HG03521 (cell line): ENCODE results near the gene CGB2.
"Not testable (repeated sequence)": the region's sequence is repeated elsewhere in the genome, so short reads cannot be mapped to it uniquely, and the experiment has no call there.

Experiments
- ATAC-seq: cut with Tn5 transposase; IDR thresholded peaks from one replicate; pipeline ENCODE4 v1.9.1; 2021; ENCODE audit warnings: mild to moderate bottlenecking, moderate library complexity; ENCODE audit not compliant: unreplicated experiment

The CGB2 gene

GRCh38 chr19:49030323-49030722 lies 1.4 kb upstream of the CGB2 start:
- not testable (repeated sequence) for ATAC-seq

GRCh38 chr19:49036815-49037214 lies 5.1 kb downstream of the CGB2 start, which contains the start of gene CGB1:
Gene CGB1 (minus strand): TSS chr19:49036895. CDS start chr19:49036711, 184 bp downstream.
- not testable (repeated sequence) for ATAC-seq

GRCh38 chr19:49038111-49038510 lies 6.4 kb downstream of the CGB2 start:
- ATAC-seq = not testable (repeated sequence)

GRCh38 chr19:49038557-49039276 lies 7.0 kb downstream of the CGB2 start:
- ATAC-seq = not testable (repeated sequence)

- ATAC-seq = not testable (repeated sequence)
These were observed 8.0 kb downstream of the CGB2 start for GRCh38 chr19:49039736-49040135.

GRCh38 chr19:49042177-49042576 lies 10.5 kb downstream of the CGB2 start:
- no peak for ATAC-seq

- ATAC-seq = not testable (repeated sequence)
These were observed 11.0 kb downstream of the CGB2 start for GRCh38 chr19:49042666-49043065.

- not testable (repeated sequence) for ATAC-seq
These were observed 11.9 kb downstream of the CGB2 start, which contains the start of gene CGB5 for GRCh38 chr19:49043548-49043947. Gene CGB5 (plus strand): TSS chr19:49043848. CDS start chr19:49044210, 362 bp downstream.

GRCh38 chr19:49049011-49049410 lies 17.3 kb downstream of the CGB2 start, which contains the start of gene CGB8:
Gene CGB8 (minus strand): TSS chr19:49049111. CDS start chr19:49048739, 372 bp downstream.
- not testable (repeated sequence) for ATAC-seq

GRCh38 chr19:49049834-49050233 lies 18.1 kb downstream of the CGB2 start:
- ATAC-seq = not testable (repeated sequence)

- not testable (repeated sequence) for ATAC-seq
These were observed 18.8 kb downstream of the CGB2 start for GRCh38 chr19:49050376-49051033.

GRCh38 chr19:49056101-49056901 lies 24.6 kb downstream of the CGB2 start:
- no peak for ATAC-seq

- ATAC-seq = not testable (repeated sequence)
These were observed 25.4 kb downstream of the CGB2 start for GRCh38 chr19:49056902-49057596.

- ATAC-seq = no peak
These were observed 26.0 kb downstream of the CGB2 start, which contains the start of gene CGB7 for GRCh38 chr19:49057636-49058234. Gene CGB7 (minus strand): TSS chr19:49057749. CDS start chr19:49055375, 2,374 bp downstream.

GRCh38 chr19:49058562-49058961 lies 26.9 kb downstream of the CGB2 start:
- no peak for ATAC-seq

GRCh38 chr19:49059053-49059452 lies 27.4 kb downstream of the CGB2 start:
- no peak for ATAC-seq

- ATAC-seq = no peak
These were observed 29.3 kb downstream of the CGB2 start for GRCh38 chr19:49061000-49061399.

GRCh38 chr19:49061445-49061844 lies 29.8 kb downstream of the CGB2 start:
- ATAC-seq = no peak

- no peak for ATAC-seq
These were observed 32.4 kb downstream of the CGB2 start for GRCh38 chr19:49064029-49064629.
